Suppressor macrophage treated with lipopolysaccharide for 1 hour (primary cell): ENCODE data around the gene TBC1D9B.
A peak's percentile ranks its signal among the peaks of the same experiment; 100 is the strongest.

Source experiments
- DNase-seq, 3 donors: peaks; one replicate each; pipeline ENCODE4 v3.0.0-alpha.2; 2020 to 2022

TBC1D9B gene

DNA sequence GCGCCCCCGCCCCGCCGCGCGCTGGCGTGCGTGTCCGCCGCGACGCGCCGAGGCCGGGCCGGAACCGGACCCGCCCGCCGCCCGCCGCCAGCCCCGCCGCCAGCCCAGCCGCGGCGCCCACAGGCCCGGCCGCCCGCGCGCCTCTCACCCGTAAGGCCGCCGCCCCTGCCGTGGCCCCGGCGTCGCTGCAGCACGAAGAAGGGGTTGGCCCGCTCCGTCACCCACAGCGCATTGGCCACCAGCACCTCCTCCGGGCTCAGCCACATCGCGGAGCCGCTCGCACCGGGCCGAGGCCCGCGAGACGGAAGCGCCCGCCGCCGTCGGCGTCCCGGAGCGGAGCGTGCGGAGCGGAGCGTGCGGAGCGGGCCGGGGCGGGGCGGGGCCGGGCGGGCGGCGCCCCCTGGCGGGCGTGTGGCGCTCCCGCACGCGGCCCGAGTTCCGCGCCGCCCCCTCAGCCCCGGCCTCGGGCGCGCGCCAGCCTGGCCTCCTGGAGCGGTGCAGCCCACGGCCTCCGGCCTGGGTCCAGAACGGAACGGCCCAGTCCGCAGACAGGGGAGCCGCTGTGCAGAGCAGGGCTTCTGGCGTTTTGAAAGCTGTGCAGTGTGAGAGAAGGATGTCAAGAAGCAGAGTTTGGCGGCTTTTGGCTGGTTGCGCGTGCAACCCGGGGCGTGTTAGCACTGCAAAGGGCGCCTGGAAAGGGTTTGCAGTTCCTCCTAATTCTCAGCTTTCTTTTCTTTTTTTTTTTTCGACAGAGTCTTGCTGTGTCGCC is at the start of gene TBC1D9B:
Gene TBC1D9B (minus strand): TSS at position 342 of the 769 bp plus-strand sequence. CDS start 76 bp downstream, at position 266.
- DNase-seq = peak; percentile 80 to 95 (median 91)

DNA sequence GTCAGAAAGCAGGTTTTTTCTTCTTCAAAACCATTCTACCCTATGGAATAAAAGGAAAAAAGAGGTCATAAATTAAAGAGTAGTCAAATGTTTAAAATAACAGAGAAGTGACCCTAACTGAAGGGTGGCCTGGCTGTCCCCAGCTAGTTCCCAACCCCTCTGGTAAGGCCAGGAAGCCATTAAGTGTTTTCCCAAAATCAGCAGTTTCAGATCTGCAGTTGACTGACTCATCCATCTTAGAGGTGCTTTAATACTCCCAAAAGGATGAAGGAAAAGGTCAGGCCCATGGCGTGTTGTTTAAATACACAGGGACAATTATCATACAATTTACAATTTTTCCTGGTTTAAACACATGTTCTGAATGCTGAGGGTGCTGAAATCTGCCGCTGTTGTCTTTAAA is 47.9 kb upstream of the TBC1D9B start:
- peak; percentile 32 to 57 (median 40) for DNase-seq

DNA sequence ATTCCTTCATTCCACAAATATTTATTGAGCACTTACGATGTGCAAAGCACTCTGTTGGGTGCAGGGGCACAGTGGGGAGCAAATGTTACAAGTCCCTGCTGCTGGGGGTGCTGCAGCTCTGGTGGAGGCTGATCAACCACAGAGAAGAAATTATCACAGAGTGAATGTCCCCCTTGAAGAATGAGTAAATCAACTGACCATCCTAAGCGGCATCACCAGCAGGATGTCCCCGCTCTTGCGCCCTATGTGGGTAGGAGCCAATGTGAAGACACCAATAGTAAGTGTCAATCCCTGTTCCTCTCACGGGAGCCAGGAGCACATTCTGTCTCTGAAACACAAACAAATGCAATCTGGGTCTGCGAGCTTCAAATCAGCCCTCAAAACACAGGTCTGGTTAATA is 47.4 kb upstream of the TBC1D9B start:
- no peak for DNase-seq

DNA sequence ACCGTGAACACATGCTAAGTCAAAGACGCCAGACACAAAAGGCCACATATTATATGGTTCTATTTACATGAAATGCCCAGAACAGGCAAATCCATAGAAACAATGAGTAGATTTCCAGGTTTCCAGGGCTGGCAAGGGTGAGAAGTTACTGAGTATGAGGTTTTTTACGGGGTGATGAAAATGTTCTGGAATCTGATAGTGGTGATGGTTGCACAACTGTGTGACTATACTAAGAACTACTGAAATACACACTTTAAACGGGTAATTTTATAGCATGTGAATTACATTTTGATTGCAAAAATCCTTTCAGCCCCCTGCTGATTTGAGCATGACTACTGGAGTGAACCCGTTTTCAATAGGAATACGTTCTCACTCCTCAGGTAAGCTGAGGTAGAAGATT is 46.7 kb upstream of the TBC1D9B start:
- DNase-seq = no peak

DNA sequence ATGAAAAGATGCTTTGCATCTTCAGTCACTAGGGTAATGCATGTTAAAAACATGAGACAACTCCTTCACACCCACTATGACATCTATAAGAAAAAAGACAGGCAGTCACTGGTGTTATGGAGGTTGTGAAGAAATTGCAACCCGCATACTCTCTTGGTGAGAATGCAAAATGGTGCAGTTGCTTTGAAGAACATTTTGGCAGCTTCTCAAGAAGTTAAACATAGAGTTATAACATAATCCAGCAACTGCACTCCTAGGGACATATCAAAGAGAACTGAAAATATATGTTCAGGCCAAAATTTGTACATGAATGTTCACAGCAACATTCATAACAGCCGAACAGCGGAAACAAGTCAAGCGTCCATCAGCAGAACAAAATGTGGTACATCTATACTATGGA is 46.3 kb upstream of the TBC1D9B start:
- no peak for DNase-seq

DNA sequence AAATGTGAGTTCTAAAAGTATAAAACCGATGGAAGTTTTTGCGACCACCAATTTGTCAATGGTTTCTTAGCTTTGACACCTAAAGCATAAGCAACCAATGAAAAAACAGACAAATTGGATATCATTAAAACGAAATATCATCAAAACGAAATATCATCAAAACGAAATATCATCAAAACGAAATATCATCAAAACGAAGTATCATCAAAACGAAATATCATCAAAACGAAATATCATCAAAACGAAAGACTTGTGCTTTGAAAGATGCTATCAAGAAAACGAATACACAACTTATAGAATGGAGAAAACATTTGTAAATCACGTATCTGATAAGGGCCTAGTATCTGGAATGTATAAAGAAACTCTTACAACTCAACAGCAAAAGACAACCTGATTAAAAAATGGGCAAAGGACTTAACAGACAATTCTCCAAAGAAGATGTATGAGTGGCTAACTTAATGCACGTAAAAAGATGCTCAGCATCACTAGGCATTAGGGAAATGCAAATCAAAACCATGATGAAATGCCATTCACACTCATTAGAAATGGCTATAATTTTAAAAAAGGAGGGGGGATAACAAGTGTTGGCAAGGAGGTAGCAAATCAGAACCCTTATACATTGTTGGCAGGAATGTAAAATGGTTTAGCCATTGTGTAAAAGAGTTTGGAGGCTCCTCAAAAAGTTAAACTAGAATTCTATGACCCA is 29.4 kb upstream of the TBC1D9B start:
- DNase-seq = no peak

DNA sequence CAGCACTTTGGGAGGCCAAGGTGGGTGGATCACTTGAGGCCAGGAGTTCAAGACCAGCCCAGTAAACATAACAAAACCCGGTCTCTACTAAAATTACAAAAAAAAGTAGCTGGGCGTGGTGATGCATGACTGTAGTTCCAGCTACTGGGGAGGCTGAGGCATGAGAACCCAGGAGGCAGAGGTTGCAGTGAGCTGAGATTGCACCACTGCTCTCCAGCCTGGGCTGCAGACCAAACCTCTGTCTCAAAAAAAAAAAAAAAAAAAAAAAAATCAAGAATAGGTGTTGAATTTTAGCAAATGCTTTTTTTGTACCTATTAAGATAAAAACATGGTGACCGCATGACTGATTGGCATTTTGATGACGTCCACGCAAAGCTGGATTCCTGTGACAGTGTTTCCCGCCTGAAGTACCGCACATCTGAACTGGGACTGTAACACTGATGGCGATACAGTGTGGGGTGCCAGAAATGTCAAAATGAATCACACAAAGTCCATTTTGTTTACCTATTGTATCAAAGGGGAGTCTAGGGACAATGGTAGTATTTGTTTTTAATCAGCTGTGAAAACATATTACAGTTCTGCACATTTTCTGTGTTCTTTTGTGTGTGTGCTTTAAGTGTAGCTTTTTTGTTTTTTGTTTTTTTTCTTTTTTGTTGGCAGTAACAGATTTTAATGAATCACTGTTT is 23.2 kb upstream of the TBC1D9B start:
- DNase-seq = no peak

DNA sequence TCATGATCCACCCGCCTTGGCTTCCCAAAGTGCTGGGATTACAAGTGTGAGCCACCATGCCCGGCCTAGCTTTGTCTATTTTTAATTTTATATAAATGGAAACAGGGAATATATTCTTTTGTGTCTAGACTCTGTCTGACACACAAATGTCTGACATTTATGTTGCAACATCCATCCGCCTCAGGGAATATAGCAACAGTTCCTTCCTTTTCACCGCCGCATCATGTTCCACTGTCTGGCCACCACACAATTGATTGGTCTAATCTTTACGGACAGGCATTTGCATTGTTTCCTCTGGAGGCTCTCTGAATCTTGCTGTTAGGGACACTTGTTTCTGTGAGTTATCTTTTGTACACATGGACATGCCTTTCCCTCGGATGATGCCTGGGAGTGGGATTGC is 20.1 kb upstream of the TBC1D9B start:
- DNase-seq = peak; percentile 35 to 48 (median 40)

DNA sequence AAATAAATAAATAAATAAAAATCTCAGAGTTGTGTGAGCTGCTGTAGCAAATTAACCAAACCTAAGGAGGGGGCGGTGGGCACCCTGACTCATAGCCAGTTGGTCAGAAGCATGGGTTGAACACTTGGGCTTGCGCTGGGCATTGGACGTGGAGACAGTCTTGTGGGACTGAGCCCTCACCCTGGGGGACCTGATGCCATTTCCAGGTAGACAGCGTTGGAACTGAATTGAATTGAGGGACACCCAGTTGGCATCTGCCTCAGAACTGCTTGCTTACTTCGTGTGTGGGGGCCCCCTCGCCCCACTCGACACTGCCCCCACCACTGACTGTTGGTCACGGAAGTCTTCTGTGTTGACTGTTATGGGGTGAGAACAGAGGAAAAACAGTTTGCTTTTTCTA is 19.0 kb upstream of the TBC1D9B start:
- DNase-seq = no peak

DNA sequence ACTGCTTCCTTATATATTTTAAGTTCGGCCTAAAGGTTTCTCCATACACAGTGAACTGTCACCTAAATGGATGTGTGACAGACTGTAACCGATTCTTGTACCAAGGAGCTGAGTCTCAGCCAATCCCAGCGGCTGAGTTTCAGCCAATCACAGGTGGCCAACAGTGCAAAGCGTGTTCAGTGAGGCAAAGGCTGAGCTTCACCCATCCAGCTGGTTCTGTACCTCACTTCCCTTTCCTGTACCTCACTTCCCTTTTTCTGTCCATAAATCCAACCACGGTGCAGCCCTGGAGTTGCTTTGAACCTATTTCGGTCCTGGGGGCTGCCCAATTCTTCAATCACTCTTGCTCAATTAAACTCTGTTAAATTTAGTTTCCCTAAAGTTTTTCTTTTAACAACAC is 15.7 kb upstream of the TBC1D9B start:
- peak; percentile 40 to 49 (median 49) for DNase-seq

DNA sequence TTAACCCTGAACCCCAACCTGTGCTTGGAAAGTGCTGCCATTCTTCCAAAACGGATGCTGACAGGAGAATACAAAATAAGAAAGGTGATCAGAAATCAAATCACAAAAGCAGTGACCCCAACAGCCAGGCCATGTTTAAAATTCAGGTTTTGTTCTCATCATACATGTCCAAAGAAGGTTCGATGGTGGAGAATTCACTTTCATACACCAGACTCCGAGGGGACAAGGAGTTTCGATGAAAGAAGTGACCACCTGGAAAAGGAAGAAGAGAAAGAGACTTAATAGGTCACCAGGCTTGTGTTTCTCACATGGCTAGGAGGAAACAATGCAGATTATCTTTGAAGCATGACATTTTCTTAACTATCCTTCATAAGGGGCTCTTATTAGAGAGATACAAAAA is 12.5 kb upstream of the TBC1D9B start:
- DNase-seq = no peak

DNA sequence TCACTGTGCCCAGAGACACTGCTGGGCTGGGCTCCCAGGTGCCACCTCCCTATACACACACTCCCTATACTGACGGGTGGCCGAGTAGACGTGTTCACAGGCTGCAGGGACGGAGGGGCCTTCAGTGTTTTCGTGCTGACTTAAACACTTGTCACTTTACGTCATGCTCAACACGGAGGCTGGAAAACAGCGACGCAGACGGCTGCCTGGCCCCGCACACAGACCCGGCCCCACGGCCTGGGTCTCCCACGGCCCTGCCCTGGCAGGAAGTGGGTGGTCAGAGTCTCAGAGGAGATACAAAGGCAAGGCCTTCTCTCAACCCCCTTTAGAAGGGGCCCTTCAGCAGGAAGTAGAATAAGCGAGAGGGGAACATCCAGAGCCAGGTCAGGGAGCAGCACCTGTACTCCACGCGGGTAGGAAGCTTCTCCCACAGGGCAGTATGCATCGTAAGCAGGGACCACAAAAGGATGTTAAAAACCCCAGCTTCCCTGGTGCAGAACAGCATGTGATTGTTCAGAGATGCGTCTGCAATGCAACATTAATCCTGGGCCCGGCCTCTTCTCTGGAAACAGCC is 11.9 kb upstream of the TBC1D9B start:
- DNase-seq = no peak

DNA sequence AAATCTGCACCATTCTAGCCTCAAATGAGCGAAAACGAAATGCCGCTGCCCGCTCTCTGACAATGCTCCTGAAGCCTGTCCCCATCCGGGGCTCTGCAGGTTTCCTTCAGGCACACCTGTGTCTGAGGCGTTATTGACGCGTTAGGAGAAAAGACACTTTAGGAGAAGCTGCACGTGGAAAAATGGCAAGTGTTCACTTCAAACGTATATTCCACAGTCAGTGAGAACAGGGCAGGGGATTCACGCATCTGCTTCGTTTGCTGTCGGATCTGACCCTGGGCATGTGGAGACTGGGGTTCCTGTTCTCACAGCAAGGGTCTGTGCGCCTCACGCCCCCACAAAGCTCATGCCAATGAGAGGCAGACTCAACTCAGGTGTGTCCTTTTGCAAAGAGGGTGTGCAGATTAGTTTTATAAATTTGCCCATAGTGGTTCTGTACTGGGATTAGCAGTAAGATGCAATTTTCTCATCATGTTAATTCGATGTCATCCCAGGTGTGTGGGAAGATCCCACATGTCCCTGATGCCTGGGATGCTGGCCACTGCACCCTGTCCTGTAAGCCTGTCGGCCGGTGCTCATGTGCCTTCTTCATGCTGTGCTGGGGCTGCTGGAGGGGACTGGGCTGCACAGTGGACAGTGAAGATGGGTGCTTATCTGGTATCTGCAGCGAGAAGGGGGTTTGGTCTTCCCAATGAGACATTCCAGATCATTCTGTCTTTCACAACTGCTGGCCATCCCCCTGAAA is 11.2 kb upstream of the TBC1D9B start:
- DNase-seq = no peak

DNA sequence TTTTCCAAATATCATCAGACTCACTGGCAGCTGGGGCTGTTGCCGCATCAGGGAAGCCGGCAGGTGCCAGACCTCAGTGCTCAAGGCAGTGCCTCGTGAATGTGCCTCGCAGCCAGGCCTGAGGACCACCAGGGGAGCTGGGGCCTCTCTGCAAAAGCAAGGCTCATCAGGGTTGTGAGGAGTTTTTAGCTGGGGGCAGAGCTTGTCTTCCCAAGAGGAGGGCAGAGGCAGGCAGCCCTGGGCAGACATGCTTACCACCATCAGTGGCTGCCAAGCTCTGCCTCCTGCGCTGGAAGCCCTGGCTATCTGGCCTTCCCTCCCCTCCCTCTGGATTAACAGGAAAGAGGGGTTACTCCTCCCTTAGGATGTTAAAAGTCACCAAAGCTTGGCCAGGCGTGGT is 8.8 kb upstream of the TBC1D9B start:
- no peak for DNase-seq

DNA sequence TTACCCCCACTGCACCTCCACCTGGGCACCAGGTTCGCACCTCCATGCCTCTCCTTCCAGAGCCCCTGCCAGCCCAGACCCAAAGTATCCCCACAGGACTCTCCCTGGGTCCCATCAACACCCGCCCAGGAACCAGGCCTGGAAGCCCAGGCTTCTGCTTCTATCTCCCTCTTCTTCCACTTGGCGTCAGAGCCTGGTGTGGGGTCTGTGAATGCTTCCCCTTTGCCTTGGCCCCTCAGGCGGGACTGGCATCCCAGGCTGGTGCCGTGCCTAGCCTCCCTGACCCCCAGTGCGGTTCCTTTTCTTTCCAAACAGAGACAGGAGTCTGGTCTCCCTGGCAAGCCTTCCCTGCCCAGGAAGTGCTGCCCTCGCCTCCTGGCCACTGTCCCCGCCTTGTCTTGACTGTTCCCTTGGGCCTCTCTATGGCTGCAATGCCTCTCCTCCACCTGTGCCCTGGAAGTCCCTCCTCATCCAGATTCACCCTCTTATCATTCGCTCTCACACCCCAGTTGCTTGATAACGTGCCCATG is 7.8 kb upstream of the TBC1D9B start:
- DNase-seq = no peak

DNA sequence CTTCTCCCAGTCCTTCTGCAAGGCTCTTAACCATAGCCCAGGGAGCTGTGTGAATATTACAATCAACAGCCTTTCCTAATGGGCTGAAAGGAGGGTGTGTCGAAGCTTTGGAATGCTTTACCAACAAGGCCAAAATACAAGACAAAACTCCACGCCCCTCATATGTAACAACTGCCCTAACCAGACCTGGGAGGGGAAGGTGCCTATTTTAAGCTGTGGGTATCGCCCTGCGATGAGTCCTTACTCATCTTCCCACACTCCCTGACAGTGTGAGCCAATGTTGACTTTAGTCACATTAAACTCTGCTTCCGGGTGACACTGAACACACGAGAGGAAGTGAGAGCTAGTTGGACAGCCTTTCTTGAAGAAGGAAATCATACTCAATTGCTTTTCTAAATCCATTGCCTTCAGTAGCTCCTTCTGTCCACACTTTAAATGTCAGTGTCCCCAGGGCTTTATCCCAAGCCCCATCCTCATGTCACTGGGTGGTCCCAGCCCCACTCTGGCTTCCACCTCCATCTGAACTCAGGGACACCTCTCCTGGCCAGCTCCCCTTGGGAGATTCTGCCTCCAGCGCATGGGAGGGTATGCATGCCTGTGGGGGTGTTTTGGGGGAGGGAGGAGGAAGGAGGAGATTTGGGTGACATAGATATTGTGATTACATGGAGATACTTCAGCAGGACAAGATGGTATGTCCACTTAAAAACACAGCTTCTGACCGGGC is 6.5 kb upstream of the TBC1D9B start:
- DNase-seq = peak; percentile 84 to 94 (median 92)

DNA sequence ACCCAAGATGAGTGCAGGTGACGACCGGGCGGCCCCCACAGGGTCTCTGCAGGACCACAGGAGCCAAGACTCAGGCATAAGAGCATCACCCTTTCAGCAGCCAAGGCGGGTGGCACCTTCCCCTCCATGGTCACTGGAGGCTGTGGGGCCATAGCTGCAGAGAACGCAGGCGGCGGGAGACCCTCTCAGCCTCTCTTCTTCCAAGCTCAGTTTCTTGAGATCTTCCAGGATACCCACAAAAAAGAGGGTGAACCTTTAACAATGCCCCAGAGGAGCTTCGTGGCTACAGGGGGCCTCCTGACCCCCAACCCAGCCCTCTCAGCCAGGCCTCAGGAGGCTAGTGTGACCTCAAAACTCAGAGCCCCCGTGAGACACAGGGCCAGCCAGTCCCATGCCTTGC is 5.8 kb upstream of the TBC1D9B start:
- no peak for DNase-seq

DNA sequence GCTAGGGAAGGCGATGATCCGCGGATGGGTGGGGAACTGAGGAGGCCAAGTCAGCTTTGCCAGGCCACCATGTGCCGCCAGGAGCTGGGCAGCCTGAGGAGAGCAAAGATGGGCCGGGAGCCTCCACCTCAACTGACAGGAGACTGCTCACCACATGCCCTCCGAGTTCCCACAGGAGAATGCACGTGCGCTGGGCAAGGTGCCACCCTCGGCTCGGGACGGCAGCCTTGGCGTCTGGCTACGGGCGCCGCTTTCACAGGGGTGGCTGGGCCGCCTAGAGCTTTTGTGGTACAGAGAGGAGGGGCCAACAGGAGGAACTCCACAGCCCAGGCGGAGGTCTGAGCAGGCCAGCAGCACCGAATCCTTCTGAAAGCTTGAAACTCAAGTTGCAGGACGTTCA is 5.3 kb upstream of the TBC1D9B start:
- DNase-seq = peak in 2 of 3 donors; percentile 14 to 25

DNA sequence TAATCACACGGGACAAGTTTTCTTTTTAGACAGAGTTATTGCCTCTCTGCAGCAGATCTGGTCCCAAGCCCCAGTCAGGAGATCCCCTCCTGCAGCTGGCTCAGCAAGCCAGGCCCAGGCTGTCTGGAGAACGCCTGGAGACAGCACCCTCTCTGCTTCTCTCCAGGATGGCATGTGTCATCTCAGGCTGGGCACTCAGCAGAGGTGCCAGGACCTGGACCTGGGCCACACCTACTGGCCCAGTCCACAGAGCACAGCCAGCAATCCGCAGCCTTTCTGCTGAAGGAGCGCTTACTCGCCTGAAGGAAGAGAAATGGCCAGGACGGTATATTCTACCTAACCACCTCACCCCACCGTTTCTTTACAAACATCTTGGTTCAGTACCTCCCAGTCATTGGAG is 4.7 kb upstream of the TBC1D9B start:
- no peak for DNase-seq

DNA sequence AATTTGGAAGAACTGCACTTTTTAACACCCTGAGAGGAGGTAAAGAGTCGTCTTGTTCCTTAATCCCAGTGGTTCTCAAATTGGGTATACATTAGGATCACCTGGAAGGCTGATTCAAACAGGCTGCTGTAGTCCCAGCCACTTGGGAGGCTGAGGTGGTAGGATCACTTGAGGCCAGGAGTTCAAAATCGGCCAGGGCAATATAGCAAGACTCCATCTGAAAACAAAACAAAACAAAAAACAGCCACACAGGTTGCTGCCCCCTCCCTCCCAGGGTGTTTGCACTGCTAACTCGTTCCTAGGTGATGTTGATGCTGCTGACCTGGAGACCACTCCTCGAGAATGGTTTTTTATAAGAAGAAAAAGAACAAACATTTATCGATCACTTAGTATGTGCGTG is 1.5 kb upstream of the TBC1D9B start:
- DNase-seq = no peak

DNA sequence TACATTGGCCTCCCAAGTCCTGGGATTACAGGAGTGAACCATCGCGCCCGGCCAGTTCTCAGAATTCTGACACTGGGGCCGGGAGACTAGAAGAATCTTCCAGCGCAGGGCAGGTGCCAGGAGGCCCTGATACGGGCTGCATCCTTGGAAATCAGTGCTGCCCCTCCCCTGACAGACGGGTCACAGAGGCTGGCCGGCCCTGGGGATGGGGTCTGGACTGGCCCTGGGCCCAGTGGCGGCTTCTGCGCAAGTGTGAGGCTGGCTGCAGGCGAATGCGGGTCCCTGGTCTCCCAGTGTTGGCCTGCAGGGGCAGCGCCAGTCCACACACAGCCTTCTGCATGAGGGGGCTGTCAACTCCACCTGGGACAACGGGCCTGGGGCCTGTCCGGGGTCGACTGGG is 831 bp upstream of the TBC1D9B start:
- DNase-seq = peak in 1 of 3 donors; percentile 7
